Measurements from ENCODE around the gene TCEAL2.
A peak's percentile ranks its signal among the peaks of the same experiment; 100 is the strongest.
"Not testable (repeated sequence)": the region's sequence is repeated elsewhere in the genome, so short reads cannot be mapped to it uniquely, and the experiment has no call there.

Gene TCEAL2

DNA sequence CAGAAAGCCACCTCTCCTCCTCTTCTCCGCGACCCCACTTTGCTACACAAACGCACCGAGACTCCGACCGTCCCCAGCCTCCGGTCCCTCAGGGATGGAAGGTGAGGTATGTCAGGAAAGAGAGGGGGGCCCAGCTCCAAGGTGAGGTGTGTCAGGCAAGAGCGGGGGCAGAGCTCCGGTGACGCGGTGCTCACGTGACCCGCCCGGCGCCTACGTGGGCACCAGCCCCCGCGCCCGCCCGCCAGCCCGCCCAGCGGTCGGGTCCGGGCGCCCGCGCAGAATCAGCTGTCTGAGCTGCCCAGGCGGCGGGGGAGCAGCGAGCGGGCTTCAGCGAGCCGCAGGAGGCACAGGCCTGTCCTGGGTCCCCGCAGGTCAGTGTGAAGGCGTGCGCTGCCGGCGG, at the start of gene TCEAL2:
Gene TCEAL2 (plus strand): TSS at position 244 of the 400 bp plus-strand sequence. CDS start 1,152 bp downstream, outside the sequence.
- H3K36me3 ChIP-seq (ENCODE audit: insufficient read depth, low read depth, low read length); H3K4me1 ChIP-seq (ENCODE audit: insufficient read depth, low read length); H3K9me3 ChIP-seq (ENCODE audit: insufficient read depth, low read depth, low read length); H3K27ac ChIP-seq (ENCODE audit: low read length): not testable (repeated sequence)
- Histone ChIP-seq H3K4me3 (ENCODE audit: low read length) (peak within 1 kb of the TSS; percentile 67; the same call in 1 of the 2 replicates), H3K27me3 (ENCODE audit: insufficient read depth, low read length) (peaks cover 31% of the 10 kb centered on the region), H3K9ac (ENCODE audit: low read depth, low read length) (peak within 1 kb of the TSS; percentile 58; the same call in 1 of the 2 replicates)

DNA sequence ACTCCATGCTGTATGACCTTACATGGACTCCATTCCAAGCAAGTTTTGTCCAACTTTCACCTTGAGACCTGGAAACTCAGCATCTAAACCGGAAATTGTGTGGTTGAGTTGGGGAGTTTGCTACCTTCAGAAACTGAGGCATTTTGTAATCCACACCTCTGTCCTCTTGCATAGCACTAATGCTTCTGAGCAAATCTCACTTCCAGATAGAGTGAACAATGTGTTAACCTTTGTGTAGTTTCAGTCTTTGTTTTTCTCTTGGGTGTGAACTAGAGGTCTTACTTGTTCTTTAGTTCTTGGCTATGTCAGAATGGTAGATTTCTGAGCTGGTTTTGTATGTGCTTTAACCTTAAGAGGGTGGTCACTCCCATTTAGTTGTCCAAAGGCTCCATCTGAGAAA, 48.1 kb upstream of the TCEAL2 start:
- H3K4me3 ChIP-seq (ENCODE audit: low read length): no peak overlapping the region
- H3K27ac ChIP-seq (ENCODE audit: low read length): no peak overlapping the region
- H3K36me3 ChIP-seq (ENCODE audit: insufficient read depth, low read depth, low read length): no peaks in the 10 kb centered on the region
- H3K9ac ChIP-seq (ENCODE audit: low read depth, low read length): no peak overlapping the region
- H3K9me3 ChIP-seq (ENCODE audit: insufficient read depth, low read depth, low read length): no peaks in the 10 kb centered on the region
- no peaks in the 10 kb centered on the region for H3K27me3 ChIP-seq (ENCODE audit: insufficient read depth, low read length)
- no peaks in the 10 kb centered on the region for H3K4me1 ChIP-seq (ENCODE audit: insufficient read depth, low read length)

DNA sequence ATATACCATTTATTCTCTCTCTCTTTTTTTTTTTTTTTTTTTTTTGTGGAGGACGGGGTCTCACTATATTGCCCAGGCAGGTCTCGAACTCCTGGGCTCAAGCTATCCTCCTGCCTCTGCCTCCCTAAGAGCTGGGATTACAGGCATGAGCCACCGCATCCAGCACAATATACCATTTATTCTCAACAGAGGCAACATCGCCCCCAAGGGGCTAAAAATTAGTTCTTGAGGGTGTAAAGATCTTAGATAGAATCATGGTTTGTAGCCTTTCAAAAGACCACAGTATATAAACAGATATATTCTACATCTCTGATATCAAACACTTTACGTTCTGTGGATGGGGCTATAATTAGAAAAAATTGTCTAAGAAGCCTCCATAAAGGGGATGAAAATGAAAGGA, 39.8 kb upstream of the TCEAL2 start:
- H3K9ac ChIP-seq (ENCODE audit: low read depth, low read length): no peak overlapping the region

DNA sequence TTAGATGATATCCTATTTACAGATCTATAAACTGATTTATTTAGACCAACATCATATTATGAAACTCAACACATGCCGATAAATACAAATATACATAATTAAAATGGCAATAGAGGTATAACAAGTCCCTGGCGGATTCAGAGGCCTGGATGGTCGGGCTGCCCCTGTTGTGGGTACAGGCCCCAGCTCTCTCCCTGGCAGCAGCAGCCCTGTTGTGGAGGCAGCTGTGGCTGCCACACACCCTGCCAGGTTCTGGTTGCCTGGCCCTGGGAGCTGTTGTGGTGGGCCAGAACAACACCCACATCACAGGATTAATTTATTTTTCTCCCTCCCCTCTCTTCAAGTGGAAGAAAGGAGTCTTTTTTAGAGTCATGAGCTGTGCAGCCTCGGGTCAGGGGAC, 12.1 kb upstream of the TCEAL2 start:
- Histone ChIP-seq H3K4me3 (ENCODE audit: low read length) (no peak overlapping the region), H3K9ac (ENCODE audit: low read depth, low read length) (no peak overlapping the region), H3K27me3 (ENCODE audit: insufficient read depth, low read length) (no peaks in the 10 kb centered on the region), H3K9me3 (ENCODE audit: insufficient read depth, low read depth, low read length) (no peaks in the 10 kb centered on the region), H3K36me3 (ENCODE audit: insufficient read depth, low read depth, low read length) (no peaks in the 10 kb centered on the region), H3K27ac (ENCODE audit: low read length) (no peak overlapping the region), H3K4me1 (ENCODE audit: insufficient read depth, low read length) (no peaks in the 10 kb centered on the region)

More for the DNA sequence above, 39.8 kb upstream of the TCEAL2 start:
- Histone ChIP-seq H3K4me3 (ENCODE audit: low read length) (no peak overlapping the region), H3K27ac (ENCODE audit: low read length) (no peak overlapping the region), H3K36me3 (ENCODE audit: insufficient read depth, low read depth, low read length) (no peaks in the 10 kb centered on the region), H3K4me1 (ENCODE audit: insufficient read depth, low read length) (no peaks in the 10 kb centered on the region), H3K27me3 (ENCODE audit: insufficient read depth, low read length) (no peaks in the 10 kb centered on the region), H3K9me3 (ENCODE audit: insufficient read depth, low read depth, low read length) (no peaks in the 10 kb centered on the region)

DNA sequence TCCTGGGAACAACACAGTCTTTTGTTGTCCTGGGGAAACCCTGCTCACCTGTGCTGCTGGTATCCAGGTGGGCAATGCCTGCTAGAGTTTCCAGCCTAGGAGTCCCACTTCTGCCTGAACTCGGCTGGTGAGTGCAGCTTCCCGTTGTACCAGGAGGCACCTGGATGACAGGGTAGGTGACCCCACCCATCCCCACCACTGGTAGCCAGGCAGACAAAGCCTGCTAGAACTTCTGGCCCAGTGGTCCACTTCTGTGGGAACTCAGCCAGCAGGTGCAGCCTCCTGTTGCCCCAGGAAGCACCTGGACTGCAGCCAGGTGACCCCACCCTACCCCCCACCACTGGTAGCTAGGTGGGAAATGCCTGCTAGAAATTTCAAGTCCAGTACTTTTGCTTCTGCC, 9.7 kb upstream of the TCEAL2 start:
- Histone ChIP-seq H3K9me3 (ENCODE audit: insufficient read depth, low read depth, low read length) (no peaks in the 10 kb centered on the region), H3K36me3 (ENCODE audit: insufficient read depth, low read depth, low read length) (no peaks in the 10 kb centered on the region), H3K4me3 (ENCODE audit: low read length) (no peak overlapping the region), H3K27me3 (ENCODE audit: insufficient read depth, low read length) (no peaks in the 10 kb centered on the region), H3K9ac (ENCODE audit: low read depth, low read length) (no peak overlapping the region), H3K27ac (ENCODE audit: low read length) (no peak overlapping the region), H3K4me1 (ENCODE audit: insufficient read depth, low read length) (no peaks in the 10 kb centered on the region)

DNA sequence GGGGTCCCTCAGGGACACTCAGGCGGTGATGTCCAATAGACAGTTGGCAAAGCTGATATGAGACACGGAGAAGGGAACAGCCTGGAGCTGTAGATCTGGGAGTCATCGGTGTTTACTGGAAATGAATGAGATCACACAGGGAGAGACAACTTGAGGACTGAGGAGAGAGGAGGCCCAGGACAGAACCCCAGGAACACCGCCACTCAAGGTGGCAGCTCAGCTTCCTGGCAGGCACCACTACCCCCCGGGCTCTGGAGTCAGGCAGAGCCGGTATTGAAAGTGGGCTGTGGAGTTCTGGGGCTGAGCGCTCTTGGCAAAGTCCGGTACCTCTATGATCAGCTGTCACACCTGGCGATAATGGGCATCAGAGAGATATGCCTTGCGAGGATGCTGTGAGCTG, 465 bp upstream of the TCEAL2 start:
- H3K36me3 ChIP-seq (ENCODE audit: insufficient read depth, low read depth, low read length); H3K27ac ChIP-seq (ENCODE audit: low read length); H3K9ac ChIP-seq (ENCODE audit: low read depth, low read length); H3K4me1 ChIP-seq (ENCODE audit: insufficient read depth, low read length); H3K9me3 ChIP-seq (ENCODE audit: insufficient read depth, low read depth, low read length): not testable (repeated sequence)
- peak overlapping the region; percentile 58; the same call in 1 of the 2 replicates for H3K4me3 ChIP-seq (ENCODE audit: low read length)
- H3K27me3 ChIP-seq (ENCODE audit: insufficient read depth, low read length): peaks cover 31% of the 10 kb centered on the region

DNA sequence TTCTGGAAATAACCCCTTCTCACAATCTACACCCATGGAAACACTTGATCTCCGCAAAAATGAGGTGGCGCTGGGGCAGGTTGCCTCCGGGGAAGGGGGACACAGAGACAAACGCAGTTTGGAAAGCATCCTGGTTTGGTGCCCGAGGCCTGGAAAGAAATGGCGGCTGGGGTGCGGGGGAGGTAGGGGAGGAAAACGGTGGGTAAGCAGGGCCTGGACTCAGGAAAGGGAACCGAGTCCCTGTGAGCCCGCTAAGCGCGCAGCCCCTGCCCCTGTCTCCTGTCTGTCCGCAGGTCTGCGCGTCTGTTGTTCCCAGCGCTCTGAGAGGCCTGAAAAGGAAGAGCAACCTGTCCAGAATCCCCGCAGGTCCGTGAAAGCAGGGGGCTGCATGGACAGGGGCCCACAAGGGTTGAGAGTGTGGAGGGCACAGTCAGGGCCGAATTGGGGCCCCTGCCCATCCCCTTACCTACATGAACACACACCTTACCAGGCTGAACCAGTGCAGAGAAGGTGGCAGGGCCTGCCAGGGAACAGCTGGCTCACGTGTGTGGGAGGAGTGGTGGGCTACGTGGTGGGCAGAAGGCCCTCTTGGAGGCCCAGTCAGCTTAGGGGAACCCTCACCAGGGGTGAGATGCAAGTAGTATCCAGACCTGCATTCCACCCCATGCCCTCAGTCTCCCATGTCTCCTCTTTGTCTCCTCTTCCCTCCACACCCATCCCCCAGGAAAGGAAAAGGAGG, 770 bp downstream of the TCEAL2 start:
- peak overlapping the region; percentile 67; the same call in 1 of the 2 replicates for H3K4me3 ChIP-seq (ENCODE audit: low read length)
- H3K4me1 ChIP-seq (ENCODE audit: insufficient read depth, low read length); H3K27ac ChIP-seq (ENCODE audit: low read length); H3K36me3 ChIP-seq (ENCODE audit: insufficient read depth, low read depth, low read length); H3K9me3 ChIP-seq (ENCODE audit: insufficient read depth, low read depth, low read length): not testable (repeated sequence)
- peak overlapping the region; percentile 58; the same call in 1 of the 2 replicates for H3K9ac ChIP-seq (ENCODE audit: low read depth, low read length)
- peaks cover 31% of the 10 kb centered on the region for H3K27me3 ChIP-seq (ENCODE audit: insufficient read depth, low read length)

DNA sequence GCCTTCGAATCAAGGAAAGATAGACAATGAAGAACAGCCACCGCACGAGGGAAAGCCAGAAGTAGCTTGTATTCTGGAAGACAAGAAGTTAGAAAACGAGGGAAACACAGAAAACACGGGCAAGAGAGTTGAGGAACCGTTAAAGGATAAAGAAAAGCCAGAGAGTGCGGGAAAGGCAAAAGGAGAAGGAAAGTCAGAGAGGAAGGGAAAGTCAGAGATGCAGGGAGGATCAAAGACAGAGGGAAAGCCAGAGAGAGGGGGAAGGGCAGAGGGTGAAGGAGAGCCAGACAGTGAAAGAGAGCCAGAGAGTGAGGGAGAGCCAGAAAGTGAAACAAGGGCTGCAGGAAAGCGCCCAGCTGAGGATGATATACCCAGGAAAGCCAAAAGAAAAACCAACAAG, 1.4 kb downstream of the TCEAL2 start:
- H3K27ac ChIP-seq (ENCODE audit: low read length): no peak overlapping the region
- H3K36me3 ChIP-seq (ENCODE audit: insufficient read depth, low read depth, low read length): no peaks in the 10 kb centered on the region
- H3K9ac ChIP-seq (ENCODE audit: low read depth, low read length): no peak overlapping the region; the same call in 1 of the 2 replicates
- no peaks in the 10 kb centered on the region for H3K4me1 ChIP-seq (ENCODE audit: insufficient read depth, low read length)
- H3K4me3 ChIP-seq (ENCODE audit: low read length): peak overlapping the region; percentile 67; the same call in 1 of the 2 replicates
- no peaks in the 10 kb centered on the region for H3K9me3 ChIP-seq (ENCODE audit: insufficient read depth, low read depth, low read length)
- peaks cover 31% of the 10 kb centered on the region for H3K27me3 ChIP-seq (ENCODE audit: insufficient read depth, low read length)

DNA sequence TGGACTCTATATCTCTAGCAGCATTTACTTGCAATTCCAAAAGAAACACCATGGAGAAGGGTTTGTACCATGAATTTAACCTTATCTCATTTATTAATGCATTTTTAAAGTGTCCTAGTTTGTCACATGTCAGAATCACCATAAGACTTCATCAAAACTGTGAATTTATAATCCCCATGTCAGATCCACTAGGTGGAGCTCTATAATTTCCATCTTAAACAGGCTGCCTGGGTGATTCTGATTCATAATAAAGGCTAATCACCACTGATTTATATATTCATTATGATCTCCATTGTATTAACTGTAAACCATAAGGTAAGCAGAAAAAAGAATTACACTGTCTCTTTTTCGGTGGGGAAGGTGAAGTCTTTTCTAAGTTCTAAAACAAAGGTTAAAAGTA, 4.0 kb downstream of the TCEAL2 start:
- H3K9me3 ChIP-seq (ENCODE audit: insufficient read depth, low read depth, low read length): no peaks in the 10 kb centered on the region
- H3K4me1 ChIP-seq (ENCODE audit: insufficient read depth, low read length): no peaks in the 10 kb centered on the region
- no peak overlapping the region for H3K27ac ChIP-seq (ENCODE audit: low read length)
- H3K9ac ChIP-seq (ENCODE audit: low read depth, low read length): no peak overlapping the region
- peaks cover 19% of the 10 kb centered on the region for H3K27me3 ChIP-seq (ENCODE audit: insufficient read depth, low read length)
- H3K36me3 ChIP-seq (ENCODE audit: insufficient read depth, low read depth, low read length): no peaks in the 10 kb centered on the region
- no peak overlapping the region for H3K4me3 ChIP-seq (ENCODE audit: low read length)

DNA sequence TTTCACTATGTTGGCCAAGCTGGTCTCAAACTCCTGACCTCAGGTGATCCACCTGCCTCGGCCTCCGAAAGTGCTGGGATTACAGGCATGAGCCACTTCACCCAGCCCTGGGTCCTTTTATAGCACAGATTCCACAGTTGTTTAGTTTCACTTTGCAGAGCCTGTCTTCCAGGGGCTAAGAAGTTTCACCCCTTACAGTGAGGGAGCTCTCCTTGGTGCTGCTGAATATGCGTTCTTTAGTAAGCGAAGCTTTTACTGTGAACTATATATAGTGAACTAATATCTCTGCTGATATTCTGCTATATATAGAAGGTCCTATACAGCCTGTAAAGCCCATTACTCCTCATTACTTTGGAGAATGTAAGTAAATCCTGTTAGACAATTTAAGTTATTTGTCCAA, 12.6 kb downstream of the TCEAL2 start:
- Histone ChIP-seq H3K27ac (ENCODE audit: low read length) (no peak overlapping the region), H3K9me3 (ENCODE audit: insufficient read depth, low read depth, low read length) (no peaks in the 10 kb centered on the region), H3K9ac (ENCODE audit: low read depth, low read length) (no peak overlapping the region), H3K4me3 (ENCODE audit: low read length) (no peak overlapping the region), H3K36me3 (ENCODE audit: insufficient read depth, low read depth, low read length) (no peaks in the 10 kb centered on the region), H3K27me3 (ENCODE audit: insufficient read depth, low read length) (peaks cover 6% of the 10 kb centered on the region; the same call in 1 of the 2 replicates), H3K4me1 (ENCODE audit: insufficient read depth, low read length) (no peaks in the 10 kb centered on the region)

DNA sequence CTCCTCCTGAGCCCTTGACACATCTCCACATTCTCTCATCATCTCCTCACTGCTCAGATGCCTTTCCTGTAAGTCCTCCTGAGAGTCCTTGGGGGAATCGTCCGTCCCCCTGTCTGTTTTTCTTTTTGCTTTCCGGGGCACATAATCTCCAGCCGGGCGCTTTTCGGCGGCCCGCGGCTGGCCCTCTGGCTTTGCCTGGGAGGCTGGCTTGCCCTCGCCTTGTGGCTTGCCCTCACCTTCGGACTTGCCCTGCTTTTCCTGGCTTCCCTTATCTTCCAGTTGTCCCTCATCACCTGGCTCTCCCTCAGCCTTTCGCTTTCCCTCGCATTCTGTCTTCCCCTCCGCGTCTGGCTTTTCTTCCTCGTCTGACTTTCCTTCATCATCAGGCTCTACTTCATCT, 15.4 kb downstream of the TCEAL2 start:
- H3K4me1 ChIP-seq (ENCODE audit: insufficient read depth, low read length); H3K36me3 ChIP-seq (ENCODE audit: insufficient read depth, low read depth, low read length); H3K27ac ChIP-seq (ENCODE audit: low read length); H3K9me3 ChIP-seq (ENCODE audit: insufficient read depth, low read depth, low read length); H3K9ac ChIP-seq (ENCODE audit: low read depth, low read length); H3K4me3 ChIP-seq (ENCODE audit: low read length): not testable (repeated sequence)
- peaks cover 12% of the 10 kb centered on the region; the same call in 1 of the 2 replicates for H3K27me3 ChIP-seq (ENCODE audit: insufficient read depth, low read length)

DNA sequence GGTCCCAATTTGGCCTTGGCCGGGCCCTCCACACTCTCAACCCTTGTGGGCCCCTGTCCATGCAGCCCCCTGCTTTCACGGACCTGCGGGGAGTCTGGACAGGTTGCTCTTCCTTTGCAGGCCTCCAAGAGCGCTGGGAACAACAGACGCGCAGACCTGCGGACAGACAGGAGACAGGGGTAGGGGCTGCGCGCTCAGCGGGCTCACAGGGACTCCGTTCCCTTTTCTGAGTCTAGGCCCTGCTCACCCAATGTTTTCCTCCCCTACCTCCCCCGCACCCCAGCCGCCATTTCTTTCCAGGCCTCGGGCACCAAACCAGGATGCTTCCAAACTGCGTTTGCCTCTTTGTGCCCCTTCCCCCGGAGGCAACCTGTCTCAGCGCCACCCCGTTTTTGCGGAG, 16.2 kb downstream of the TCEAL2 start:
- H3K9me3 ChIP-seq (ENCODE audit: insufficient read depth, low read depth, low read length); H3K9ac ChIP-seq (ENCODE audit: low read depth, low read length); H3K36me3 ChIP-seq (ENCODE audit: insufficient read depth, low read depth, low read length); H3K27ac ChIP-seq (ENCODE audit: low read length); H3K4me1 ChIP-seq (ENCODE audit: insufficient read depth, low read length); H3K4me3 ChIP-seq (ENCODE audit: low read length): not testable (repeated sequence)
- H3K27me3 ChIP-seq (ENCODE audit: insufficient read depth, low read length): peaks cover 12% of the 10 kb centered on the region; the same call in 1 of the 2 replicates

Measured in iPS-20b (cell line).